Glutamatergic neuron (in vitro differentiated cells): ENCODE measurements around the gene CCDC126. TPM values are rescaled to one million over a fixed set of nuclear protein-coding genes. Genes with fewer than 3 reads are reported as not detected.

Experiments
- DNase-seq: peaks from one replicate; pipeline ENCODE4 v3.0.0; 2022
- H3K27ac Mint-ChIP-seq: one replicate; pipeline ENCODE4 v1.8.0; 2020; ENCODE audit warnings: mild to moderate bottlenecking, mixed read lengths, inconsistent platforms; ENCODE audit not compliant: unreplicated experiment
- H3K27me3 Mint-ChIP-seq: one replicate; pipeline ENCODE4 v1.8.0; 2020; ENCODE audit warnings: mild to moderate bottlenecking, moderate library complexity, mixed read lengths, inconsistent platforms; ENCODE audit not compliant: unreplicated experiment
- H3K36me3 Mint-ChIP-seq: one replicate; pipeline ENCODE4 v1.8.0; 2020; ENCODE audit warnings: mild to moderate bottlenecking, mixed read lengths, inconsistent platforms; ENCODE audit not compliant: unreplicated experiment
- H3K4me1 Mint-ChIP-seq: one replicate; pipeline ENCODE4 v1.8.0; 2020; ENCODE audit warnings: mild to moderate bottlenecking, low read depth, mixed read lengths, inconsistent platforms; ENCODE audit not compliant: unreplicated experiment
- H3K4me3 Mint-ChIP-seq: one replicate; pipeline ENCODE4 v1.8.0; 2020; ENCODE audit warnings: mild to moderate bottlenecking, mixed read lengths, inconsistent platforms; ENCODE audit not compliant: unreplicated experiment
- H3K9me3 Mint-ChIP-seq: one replicate; pipeline ENCODE4 v1.8.0; 2020; ENCODE audit warnings: mild to moderate bottlenecking, moderate library complexity, mixed read lengths, inconsistent platforms; ENCODE audit not compliant: unreplicated experiment
- CTCF ChIP-seq: fragments of 200-600 bp; sonication (generic); IDR thresholded peaks from one replicate; pipeline ENCODE4 v1.5.0; 2021; ENCODE audit not compliant: partially characterized antibody, unreplicated experiment
- total RNA-seq: library from RNA; stranded (reverse); fragmentation: NEBNext Ultra II Directional; extraction: Animal tissue kit (Norgen Biotek cat#: 25700); gene quantifications from one replicate; pipeline ENCODE4 v1.2.1, GENCODE V29; 2021; ENCODE audit not compliant: unreplicated experiment

CCDC126 gene
- total RNA-seq, 1 donor from 2014 or later = 17.4 TPM

DNA sequence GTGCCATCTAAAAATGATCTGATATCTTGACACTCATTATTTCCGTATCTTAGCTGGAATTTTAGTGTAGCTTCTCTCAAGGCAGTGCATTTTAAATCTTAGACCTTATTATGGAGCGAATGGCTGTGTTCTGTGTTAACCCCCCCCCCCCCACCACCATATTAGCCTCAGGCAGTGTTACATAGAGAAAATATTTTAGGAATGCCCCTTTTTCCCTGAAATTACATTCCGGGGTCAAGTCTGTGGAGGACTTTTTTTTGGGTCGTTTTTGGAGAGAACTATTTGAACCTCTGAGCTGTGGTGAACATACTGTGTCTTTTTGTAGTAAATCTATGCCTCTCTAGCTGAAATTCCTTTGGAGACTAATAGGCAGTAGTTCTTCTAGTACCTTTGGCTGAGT, 3.1 kb downstream of the CCDC126 start:
- H3K36me3 Mint-ChIP-seq = no peaks in the 10 kb centered on the region
- no peak overlapping the region for H3K4me3 Mint-ChIP-seq
- peaks cover 6% of the 10 kb centered on the region for H3K9me3 Mint-ChIP-seq
- TF ChIP-seq CTCF = no peak
- DNase-seq = no peak
- no peak overlapping the region for H3K27ac Mint-ChIP-seq
- H3K27me3 Mint-ChIP-seq = peaks cover 6% of the 10 kb centered on the region
- peaks cover 21% of the 10 kb centered on the region for H3K4me1 Mint-ChIP-seq

DNA sequence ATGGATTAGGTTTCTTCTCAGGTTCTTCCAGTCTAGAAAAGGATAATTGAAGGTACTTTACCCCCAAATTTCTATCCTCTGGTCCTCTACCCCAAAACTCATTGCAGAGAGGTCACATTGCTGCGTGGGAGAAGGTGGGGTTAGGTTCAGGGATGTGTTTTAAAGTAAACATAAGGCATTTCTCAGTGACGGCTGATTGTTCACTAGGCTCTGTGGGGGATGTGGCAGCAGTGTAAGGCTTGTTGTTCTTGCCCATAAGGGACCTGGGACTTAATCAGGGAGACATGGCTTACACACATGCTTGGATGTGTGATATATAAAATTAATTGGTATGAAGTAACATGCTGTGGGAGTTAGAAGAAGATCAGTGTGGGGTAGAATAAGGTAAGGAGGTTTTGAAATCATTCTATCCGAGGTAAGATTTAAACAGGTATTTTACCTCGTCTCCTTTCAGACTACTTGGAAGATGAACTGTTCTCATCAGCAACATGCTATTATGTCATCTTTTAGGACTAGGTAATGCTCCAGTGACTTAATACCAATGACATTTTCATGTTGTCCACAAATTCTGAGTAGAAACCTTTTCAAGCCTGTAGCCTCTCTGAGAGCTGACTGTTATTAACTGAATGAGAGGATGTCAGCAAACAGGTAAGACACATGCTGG, 6.6 kb downstream of the CCDC126 start:
- Mint-ChIP-seq H3K27me3 (peaks cover 1% of the 10 kb centered on the region), H3K36me3 (no peaks in the 10 kb centered on the region), H3K9me3 (peaks cover 2% of the 10 kb centered on the region), H3K27ac (peak overlapping the region; percentile 35), H3K4me3 (no peak overlapping the region), H3K4me1 (peaks cover 18% of the 10 kb centered on the region)
- TF ChIP-seq CTCF = no peak
- DNase-seq = no peak

GRCh38 chr7:23604296-23604640, 7.1 kb downstream of the CCDC126 start:
- no peak for TF ChIP-seq CTCF
- H3K27me3 Mint-ChIP-seq = peaks cover 1% of the 10 kb centered on the region
- peaks cover 2% of the 10 kb centered on the region for H3K9me3 Mint-ChIP-seq
- no peak overlapping the region for H3K4me3 Mint-ChIP-seq
- H3K36me3 Mint-ChIP-seq = no peaks in the 10 kb centered on the region
- no peak overlapping the region for H3K27ac Mint-ChIP-seq
- H3K4me1 Mint-ChIP-seq = peaks cover 13% of the 10 kb centered on the region
- DNase-seq = no peak

DNA sequence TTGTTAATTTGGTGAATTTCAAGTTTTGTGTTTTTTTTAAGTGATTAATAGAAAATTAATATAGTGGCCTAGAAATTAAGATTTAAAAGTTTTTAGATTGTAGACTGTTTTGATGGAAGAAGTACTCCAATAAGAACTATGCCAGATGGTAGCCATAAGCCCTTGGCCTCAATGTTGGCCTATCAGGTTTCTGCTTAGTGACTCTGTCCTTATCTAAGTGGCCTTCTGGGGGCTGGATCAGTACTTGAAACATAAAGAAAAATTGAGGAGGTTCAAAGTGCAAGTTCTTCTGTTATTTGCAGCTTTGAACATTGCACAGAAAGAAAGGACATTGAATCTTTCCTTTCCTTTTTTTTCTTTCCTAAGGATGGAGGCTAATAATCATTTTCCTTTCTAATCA, 9.9 kb downstream of the CCDC126 start:
- no peak overlapping the region for H3K27ac Mint-ChIP-seq
- H3K27me3 Mint-ChIP-seq = peaks cover 1% of the 10 kb centered on the region
- no peak overlapping the region for H3K4me3 Mint-ChIP-seq
- peaks cover 13% of the 10 kb centered on the region for H3K4me1 Mint-ChIP-seq
- no peak for TF ChIP-seq CTCF
- DNase-seq = no peak
- peaks cover 2% of the 10 kb centered on the region for H3K9me3 Mint-ChIP-seq
- no peaks in the 10 kb centered on the region for H3K36me3 Mint-ChIP-seq

GRCh38 chr7:23607866-23608265, 10.7 kb downstream of the CCDC126 start:
- Mint-ChIP-seq H3K9me3 (peaks cover 2% of the 10 kb centered on the region), H3K27me3 (peaks cover 1% of the 10 kb centered on the region), H3K27ac (peak overlapping the region; percentile 22), H3K36me3 (no peaks in the 10 kb centered on the region), H3K4me1 (peaks cover 13% of the 10 kb centered on the region), H3K4me3 (no peak overlapping the region)
- TF ChIP-seq CTCF = no peak
- no peak for DNase-seq
